GM21737 (cell line): Measurements from ENCODE around the gene CACNB3.
"Not testable (repeated sequence)": the region's sequence is repeated elsewhere in the genome, so short reads cannot be mapped to it uniquely, and the experiment has no call there.

Experiments
- ATAC-seq: cut with Tn5 transposase; IDR thresholded peaks from one replicate; pipeline ENCODE4 v1.9.1; 2021; ENCODE audit warnings: mild to moderate bottlenecking, moderate library complexity; ENCODE audit not compliant: unreplicated experiment

CACNB3 gene

DNA sequence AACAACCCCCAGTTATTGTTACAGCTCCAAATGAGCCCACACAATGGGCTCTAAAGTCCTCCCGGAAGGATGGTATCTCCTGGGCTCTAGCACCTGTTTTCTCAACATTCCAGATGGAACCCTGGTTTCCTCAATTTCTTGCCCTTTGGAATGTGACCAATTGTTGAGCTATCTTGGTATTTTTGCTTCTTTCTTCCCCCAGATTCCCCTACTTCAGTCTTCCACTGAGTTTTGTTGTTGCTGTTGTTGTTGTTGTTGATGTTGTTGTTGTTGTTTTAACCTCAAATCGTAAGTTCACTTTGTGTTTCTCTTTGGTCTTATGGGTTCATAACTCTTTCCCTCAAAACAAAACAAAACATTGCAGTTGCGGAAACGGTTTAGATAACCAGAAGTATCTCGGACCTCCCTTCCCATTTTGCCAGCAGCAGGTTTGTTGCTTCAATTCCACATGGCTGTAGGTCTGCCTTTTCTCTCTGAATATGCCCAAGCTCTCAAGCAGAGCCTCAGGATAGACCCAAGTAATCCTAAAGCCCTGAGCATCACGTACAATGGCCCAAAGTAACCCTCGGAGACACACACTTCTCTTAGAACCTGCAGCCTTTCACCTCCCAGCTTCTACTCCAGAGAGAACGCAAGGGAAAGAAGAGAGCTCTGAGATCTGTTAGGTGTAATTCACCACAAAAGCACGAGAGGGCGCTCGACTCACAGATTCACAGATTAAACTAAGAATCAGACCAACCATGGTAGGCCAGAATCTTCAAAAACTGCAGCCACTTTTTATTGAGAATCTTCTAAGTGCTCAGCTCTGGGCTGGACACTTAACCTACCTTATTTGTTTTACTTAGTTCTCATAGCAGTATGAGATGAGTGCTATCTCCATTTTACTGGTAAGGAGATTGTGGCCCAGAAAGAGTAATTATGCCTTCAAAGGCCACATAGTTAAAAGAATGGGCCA, 34.7 kb downstream of the CACNB3 start:
- ATAC-seq = peak; percentile 36

DNA sequence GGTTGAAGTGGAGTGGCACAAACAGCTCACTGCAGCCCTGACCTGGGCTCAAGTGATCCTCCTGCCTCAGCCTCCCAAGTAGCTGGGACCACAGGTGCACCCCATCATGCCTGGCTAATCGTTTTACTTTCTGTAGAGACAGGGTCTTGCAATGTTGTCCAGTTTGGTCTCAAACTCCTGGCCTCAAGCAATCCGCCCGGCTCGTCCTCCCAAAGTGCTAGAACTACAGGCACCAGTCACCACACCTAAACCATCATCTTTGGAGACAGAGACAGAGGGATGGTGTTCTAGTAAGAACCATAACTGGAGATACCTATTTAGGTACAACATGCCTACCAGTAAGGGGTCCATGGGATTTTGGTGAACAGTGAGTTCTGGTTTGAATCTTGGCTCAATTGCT, 36.2 kb downstream of the CACNB3 start:
- no peak for ATAC-seq

DNA sequence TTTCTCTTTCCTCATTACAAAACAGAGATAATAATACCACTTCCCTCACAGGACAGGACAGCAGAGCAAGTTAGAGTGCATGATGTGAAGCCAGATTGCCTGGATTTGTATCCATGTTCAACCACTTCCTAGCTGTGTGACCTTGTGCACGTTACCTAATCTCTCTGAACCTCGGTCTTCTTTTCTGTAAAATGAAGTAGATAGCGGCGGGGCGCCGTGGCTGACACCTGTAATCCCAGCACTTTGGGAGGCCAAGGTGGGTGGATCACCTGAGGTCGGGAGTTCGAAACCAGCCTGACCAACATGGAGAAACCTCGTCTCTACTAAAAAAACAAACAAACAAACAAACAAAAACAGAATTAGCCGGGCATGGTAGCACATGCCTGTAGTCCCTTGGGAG, 36.6 kb downstream of the CACNB3 start:
- ATAC-seq = not testable (repeated sequence)

DNA sequence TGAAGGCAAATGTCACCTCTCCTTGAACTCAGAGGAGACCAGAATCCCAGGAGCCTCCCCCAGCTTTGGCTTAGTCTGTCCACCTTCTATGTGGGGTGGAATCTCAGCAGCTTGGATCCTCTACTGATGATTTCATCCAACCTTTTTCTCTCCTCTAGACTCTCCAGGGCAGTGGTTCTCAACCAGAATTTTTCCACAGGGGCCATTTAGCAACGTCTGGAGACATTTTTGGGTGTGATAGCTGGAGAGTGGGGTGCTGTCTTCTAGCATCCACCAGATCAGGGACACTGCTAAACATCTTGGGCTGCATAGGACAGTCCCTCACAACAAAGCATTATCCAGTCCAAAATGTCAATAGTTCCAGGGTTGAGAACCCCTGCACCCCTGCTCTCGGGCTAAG, 38.1 kb downstream of the CACNB3 start:
- no peak for ATAC-seq

DNA sequence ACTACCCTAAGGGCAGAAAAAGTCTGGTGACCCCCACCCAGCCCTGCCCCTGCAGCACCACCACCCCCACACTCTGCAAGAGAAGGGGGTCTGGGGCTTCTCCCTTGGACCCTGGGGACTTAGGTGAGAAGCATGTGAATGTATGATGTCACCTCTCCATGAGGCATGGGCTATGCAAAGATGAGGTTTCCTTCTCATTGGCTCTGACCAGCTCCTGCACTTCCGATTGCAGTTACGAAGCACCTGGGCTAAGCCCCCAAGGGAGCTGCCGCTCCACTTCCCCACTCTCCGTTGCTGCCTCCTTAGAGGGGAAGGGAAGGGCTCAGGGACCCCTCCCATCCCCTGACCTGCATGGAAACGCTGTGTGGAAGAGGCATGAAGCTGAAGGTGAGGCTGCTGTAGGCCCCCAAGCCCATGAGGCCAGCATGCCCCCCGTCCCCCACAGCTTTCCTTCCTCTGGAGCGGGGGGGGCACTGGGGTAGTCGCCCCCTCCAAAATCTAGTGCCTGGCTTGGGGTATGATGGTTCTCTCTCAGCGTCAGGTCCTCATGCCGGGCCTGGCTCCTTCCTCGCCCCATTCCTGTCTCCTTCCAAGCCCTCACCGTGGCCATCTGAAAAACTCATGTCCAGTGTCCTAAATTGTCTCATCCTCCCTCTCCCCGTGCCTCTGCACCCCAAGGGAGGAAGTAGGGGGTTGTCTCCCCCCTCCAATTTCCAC, 39.1 kb downstream of the CACNB3 start:
- ATAC-seq = no peak

DNA sequence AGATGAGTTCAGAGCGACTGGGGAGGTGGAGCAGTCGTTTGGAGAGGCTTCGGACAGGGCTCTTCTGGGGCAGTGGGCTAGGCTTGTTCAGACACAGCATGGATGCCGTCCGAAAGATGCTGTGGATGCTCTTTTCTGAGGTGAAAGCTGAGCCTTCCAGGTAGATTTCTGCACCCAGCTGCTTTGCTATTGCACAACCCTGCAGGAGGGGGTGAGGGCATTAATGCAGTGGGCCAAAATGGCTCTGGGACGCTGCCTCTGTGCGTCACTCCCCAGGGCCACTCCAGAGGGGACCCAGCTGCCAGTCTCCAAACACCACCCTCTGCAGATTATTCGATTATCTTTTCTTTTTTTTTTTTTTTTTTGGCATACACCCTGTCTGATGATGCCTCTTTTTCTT, 39.7 kb downstream of the CACNB3 start:
- no peak for ATAC-seq

DNA sequence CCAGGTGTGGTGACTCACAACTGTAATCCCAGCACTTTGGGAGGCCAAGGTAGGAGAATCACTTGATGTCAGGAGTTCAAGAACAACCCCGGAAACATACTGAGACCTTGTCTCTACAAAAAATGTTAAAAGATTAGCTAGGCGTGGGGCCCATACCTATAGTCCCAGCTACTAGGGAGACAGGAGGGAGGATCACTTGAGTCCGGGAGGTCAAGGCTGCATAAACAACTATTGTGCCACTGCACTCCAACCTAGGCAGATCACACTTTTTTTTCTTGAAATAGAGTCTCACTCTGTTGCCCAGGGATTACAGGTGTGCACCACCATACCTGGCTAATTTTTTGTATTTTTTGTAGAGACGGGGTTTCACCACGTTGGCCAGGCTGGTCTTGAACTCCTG, 41.3 kb downstream of the CACNB3 start:
- ATAC-seq = no peak

DNA sequence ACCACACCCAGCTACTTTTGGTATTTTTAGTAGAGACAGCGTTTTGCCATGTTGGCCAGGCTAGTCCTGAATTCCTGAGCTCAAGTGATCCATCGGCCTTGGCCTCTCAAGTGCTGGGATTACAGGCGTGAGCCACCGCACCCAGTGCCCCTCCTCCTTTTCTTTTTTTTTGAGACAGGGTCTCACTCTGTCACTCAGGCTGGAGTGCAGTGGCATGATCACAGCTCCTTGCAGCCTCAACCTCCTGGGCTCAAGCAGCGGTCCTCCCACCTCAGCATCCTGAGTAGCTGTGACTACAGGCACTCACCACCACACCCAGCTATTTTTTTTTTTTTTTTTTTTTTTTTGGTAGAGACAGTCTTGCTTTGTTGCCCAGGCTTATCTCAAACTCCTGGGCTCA, 41.9 kb downstream of the CACNB3 start:
- ATAC-seq = not testable (repeated sequence)

DNA sequence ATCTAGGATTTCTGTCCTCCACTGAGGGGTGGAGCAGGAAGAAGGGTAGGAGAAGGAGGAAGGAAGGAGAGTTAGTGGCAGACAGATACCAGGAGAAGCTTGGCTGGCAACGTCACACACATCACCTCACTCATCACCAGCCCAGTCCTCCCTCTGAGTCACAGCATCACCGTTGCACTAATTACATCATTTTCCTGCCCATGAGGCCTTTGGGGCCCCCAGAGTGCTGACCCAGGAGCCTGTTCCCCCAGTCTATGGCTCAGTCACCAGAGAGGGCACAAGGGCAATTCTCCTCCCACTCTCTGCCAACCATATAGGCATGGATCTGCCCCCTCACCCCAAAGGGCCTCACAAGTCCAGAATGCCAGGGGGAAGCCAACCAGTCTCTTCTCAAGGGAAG, 42.8 kb downstream of the CACNB3 start:
- no peak for ATAC-seq

DNA sequence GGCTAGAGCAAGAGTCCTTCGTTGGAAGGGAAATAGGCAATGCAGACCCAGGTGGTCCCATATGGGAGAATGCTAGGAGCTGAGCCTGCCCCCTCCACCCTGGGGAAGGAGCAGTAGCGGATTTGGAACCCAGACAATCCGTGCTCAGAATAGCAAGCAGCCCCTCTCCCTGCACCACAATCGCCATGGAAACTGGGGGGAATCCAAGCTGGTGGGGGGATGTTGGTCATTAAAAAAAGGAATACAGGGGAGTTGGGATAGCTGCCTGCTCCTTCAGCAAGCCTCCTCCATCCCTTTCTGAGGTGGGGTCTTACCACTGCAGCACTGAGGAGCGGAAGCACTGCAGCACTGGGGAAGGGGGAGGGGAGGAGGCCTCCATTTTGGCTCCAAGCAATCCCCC, 44.5 kb downstream of the CACNB3 start:
- ATAC-seq = no peak

DNA sequence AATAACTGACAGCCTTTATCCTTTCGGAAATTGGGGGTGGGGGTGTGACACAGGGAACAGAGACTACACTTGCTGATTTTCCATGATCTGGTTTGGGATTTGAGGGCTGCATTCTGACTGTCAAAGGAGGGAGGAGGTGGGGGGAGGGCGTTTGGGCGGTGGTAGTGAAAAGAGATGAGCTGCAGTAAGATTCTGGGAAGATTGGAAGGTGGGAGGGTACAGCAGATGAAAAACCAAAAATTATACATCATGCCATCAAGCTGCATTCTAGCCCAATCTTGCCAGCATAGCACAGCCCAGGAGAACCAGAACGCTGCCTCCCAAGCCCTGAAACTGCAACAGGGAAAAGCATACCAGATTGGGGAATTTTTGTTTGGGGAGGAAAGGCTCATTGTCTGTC, 45.0 kb downstream of the CACNB3 start:
- no peak for ATAC-seq

DNA sequence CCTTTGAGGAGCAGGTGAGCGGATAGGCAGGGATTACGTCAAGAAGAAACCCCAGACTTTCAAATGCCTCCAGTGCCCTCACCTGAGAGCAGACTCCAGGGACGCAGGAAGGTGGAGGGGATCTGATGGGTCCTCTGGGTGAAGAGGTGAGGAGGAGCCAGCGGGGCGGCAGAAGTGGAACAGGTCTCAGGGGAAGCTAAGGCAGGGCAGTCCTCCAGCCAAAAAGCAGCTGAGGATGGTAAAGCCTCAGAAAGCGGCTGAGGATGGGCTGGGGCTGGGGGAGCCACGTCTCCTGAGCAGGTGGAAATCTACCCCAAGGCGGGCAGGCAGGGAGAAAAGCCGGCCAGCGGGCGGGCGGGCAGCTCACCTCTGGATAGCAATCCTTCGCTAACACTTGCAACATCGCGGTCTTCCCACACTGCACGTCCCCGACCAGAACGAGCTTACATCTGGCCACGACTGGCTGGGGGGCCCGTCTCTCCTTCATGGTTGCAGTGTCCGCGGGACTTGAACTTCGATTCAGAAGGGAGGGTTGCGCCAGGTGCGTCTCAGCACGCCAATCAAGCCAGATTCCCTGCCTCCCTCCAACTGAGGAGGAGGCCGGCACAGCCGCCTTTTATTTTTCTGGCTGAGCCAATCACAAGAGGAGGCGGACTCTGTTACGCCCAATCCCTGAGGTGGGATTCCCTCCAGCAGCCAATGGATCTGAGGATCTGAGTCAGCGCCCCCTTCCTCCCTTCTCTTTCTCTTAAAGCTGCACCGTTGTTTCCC, 47.2 kb downstream of the CACNB3 start, which contains the start of gene RND1:
Gene RND1, minus strand, starts transcription at position 590 of the 771 bp plus-strand sequence. Its CDS starts 103 bp downstream, at position 487.
- peak; percentile 92 for ATAC-seq

DNA sequence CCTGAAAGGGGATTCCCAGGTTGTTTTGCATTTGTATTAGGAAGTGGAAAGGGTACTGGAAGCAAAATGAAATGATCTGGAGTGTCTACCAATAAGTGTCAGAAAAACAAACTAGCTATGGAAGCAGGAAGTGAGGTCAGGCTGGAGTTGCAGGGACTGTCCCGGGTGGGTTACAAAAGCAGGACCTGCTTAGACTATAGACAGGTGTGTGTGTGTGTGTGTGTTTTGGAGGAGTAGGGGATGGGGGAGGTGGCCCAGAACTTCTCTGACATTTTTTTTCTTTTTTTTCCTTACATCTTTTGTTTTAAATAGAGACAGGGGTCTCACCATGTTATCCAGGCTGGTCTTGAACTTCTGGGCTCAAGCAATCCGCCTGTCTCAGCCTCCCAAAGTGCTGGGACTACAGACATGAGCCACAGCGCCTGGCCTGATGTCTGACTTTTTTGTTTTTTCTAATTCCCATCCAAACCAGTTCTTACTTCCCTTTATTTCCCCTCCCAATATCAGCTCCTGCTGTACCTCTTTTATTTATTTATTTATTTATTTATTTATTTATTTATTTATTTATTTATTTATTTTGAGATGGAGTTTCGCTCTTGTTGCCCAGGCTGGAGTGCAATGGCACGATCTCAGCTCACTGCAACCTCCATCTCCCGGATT, 47.9 kb downstream of the CACNB3 start:
- no peak for ATAC-seq

DNA sequence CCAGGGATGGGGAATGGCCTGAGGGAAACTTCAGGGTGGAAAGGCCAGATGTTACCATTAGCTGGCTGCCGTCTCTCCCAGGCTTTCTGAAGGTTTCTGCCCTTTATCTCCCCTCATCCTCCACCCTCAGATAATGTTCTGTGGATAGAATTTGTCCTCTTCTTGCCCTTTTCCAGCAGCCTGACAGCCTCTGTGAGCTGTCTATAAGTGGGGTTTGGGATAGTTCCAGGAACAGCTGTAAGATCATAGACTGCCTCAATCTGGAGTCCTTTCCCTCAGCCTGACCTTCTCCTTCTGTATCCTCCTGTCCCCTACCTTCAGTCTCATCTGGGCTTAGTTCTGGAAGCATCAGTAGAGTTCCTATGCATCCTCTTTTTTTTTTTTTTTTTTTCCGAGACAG, 50.2 kb downstream of the CACNB3 start:
- ATAC-seq = no peak

DNA sequence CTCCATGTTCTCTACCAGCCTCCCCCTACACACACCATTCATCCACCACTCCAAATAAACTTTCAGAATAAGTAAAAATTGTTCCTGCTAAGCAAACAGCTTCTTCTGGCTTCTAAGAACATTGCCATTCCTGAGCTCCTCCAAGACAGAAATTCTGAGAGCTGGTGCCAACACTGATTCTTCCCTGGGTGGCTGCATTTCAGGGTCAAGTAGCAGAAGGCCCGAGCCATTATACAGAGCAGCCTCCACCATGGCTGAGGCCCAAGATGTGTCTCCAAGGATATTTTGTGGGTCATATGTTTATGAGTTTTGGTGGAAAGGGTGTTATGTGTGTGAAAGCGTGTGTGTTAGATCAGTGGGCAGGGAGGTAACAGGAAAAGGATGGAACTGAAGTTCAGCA, 50.9 kb downstream of the CACNB3 start:
- no peak for ATAC-seq

DNA sequence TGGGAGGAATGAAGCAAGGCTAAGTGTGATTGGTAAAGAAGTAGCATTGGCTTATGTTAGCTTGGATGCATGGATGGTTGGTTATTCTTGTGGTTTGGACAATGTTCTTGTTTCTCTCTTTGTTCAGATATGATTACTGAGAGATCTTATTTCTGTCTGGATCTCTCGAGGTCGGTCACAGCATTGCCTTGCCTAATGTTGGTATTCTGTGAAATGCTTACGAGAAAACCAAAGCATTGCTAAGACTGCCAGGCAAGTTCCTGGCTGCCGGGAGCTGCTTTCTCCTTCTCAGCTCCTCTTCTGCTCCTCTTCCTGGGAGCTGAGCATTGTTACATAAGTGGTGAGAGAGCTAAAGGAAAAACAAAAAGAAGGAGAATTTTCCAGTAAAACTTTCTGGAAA, 54.8 kb downstream of the CACNB3 start:
- ATAC-seq = no peak

DNA sequence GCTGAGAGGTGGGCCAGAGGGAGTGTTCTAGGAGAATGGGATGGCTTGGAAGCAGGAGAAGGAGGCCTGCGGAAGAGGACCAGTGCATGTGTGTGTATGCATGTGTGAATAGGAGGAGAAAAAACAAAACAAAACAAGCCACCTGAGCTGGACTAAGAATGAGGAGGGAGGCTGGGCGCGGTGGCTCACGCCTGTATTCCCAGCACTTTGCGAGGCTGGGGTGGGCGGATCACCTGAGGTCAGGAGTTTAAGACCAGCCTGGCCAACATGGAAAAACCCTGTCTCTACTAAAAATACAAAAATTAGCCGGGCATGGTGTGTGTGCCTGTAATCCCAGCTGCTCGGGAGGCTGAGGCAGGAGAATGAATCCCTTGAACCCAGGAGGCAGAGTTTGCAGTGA, 55.2 kb downstream of the CACNB3 start:
- ATAC-seq = not testable (repeated sequence)

DNA sequence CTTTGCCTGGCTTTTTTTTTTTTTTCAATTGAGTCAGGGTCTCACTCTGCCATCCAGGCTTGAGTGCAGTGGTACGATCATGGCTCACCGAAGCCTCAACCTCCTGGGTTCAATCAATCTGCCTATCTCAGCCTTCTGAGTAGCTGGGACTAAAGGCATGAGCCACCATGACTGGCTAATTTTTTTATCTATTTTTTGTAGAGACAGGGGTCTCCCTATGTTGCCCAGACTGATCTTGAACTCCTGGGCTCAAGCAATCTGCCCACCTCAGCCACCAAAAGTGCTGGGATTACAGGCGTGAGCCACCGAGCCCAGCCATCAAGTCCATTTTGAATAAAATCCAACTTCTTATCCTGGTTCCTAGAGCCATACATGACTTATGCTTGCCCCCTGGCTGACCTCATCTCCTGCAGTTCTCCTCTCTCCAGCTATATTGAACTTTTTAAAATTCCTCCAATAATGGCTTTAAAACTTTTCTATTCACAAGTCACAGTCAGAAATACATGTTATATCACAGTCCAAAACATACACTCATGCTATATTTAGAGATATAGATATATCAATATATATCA, 57.7 kb downstream of the CACNB3 start:
- ATAC-seq = no peak
